ENCODE measurements around the gene SURF1.
"Not testable (repeated sequence)": the region's sequence is repeated elsewhere in the genome, so short reads cannot be mapped to it uniquely, and the experiment has no call there.

Gene SURF1

GRCh38 chr9:133356391-133357091 lies at the start of gene SURF1, which contains the start of gene SURF2:
TSS of gene SURF1 (minus strand) at chr9:133356487. CDS start at chr9:133356453, 34 bp downstream.
TSS of gene SURF2 (plus strand) at chr9:133356550. CDS start at chr9:133356593, 43 bp downstream.
- peak; percentile 95 for ATAC-seq (ENCODE audit: low read depth)
- peaks cover 17% of the 10 kb centered on the region for H3K4me1 Mint-ChIP-seq

GRCh38 chr9:133405508-133406438 lies 49.5 kb upstream of the SURF1 start:
- DNase-seq (ENCODE audit: low spot score in 2 of 2) (no peak), ATAC-seq (ENCODE audit: low read depth) (no peak)
- Mint-ChIP-seq H3K9me3 (no peaks in the 10 kb centered on the region), H3K4me3 (no peak overlapping the region), H3K27ac (no peak overlapping the region), H3K27me3 (no peaks in the 10 kb centered on the region), H3K4me1 (peaks cover 15% of the 10 kb centered on the region), H3K36me3 (peaks cover 19% of the 10 kb centered on the region)

More at GRCh38 chr9:133356391-133357091, at the start of gene SURF1, which contains the start of gene SURF2:
- Mint-ChIP-seq H3K36me3 (peaks cover 13% of the 10 kb centered on the region), H3K4me3 (peak within 1 kb of the TSS; percentile 91), H3K9me3 (no peaks in the 10 kb centered on the region), H3K27me3 (no peaks in the 10 kb centered on the region), H3K27ac (peak within 1 kb of the TSS; percentile 86)
- peak; percentile 81 to 82 for DNase-seq (ENCODE audit: low spot score in 2 of 2)

GRCh38 chr9:133404454-133405002 lies 48.2 kb upstream of the SURF1 start:
- Mint-ChIP-seq H3K27ac (no peak overlapping the region), H3K9me3 (no peaks in the 10 kb centered on the region), H3K27me3 (no peaks in the 10 kb centered on the region), H3K4me3 (no peak overlapping the region), H3K36me3 (peaks cover 13% of the 10 kb centered on the region), H3K4me1 (peaks cover 15% of the 10 kb centered on the region)
- ATAC-seq (ENCODE audit: low read depth) (no peak), DNase-seq (ENCODE audit: low spot score in 2 of 2) (no peak)

- Mint-ChIP-seq H3K27me3 (no peaks in the 10 kb centered on the region), H3K36me3 (peaks cover 13% of the 10 kb centered on the region), H3K4me1 (peaks cover 17% of the 10 kb centered on the region), H3K27ac (no peak overlapping the region), H3K4me3 (no peak overlapping the region), H3K9me3 (no peaks in the 10 kb centered on the region)
- peak; percentile 55 for ATAC-seq (ENCODE audit: low read depth)
- peak; percentile 45 to 46 for DNase-seq (ENCODE audit: low spot score in 2 of 2)
Measured at GRCh38 chr9:133403766-133404453, 47.6 kb upstream of the SURF1 start.

- Mint-ChIP-seq H3K9me3 (no peaks in the 10 kb centered on the region), H3K4me1 (peaks cover 17% of the 10 kb centered on the region), H3K4me3 (no peak overlapping the region), H3K27ac (no peak overlapping the region), H3K36me3 (peaks cover 13% of the 10 kb centered on the region), H3K27me3 (no peaks in the 10 kb centered on the region)
- DNase-seq (ENCODE audit: low spot score in 2 of 2) = no peak
- no peak for ATAC-seq (ENCODE audit: low read depth)
Measured at GRCh38 chr9:133402689-133403088, 46.4 kb upstream of the SURF1 start.

GRCh38 chr9:133401588-133401987 lies 45.3 kb upstream of the SURF1 start:
- H3K4me1 Mint-ChIP-seq = peaks cover 11% of the 10 kb centered on the region
- DNase-seq (ENCODE audit: low spot score in 2 of 2) (no peak), ATAC-seq (ENCODE audit: low read depth) (no peak)
- no peak overlapping the region for H3K4me3 Mint-ChIP-seq
- no peaks in the 10 kb centered on the region for H3K27me3 Mint-ChIP-seq
- H3K36me3 Mint-ChIP-seq = peaks cover 8% of the 10 kb centered on the region
- H3K27ac Mint-ChIP-seq = no peak overlapping the region
- H3K9me3 Mint-ChIP-seq = no peaks in the 10 kb centered on the region

GRCh38 chr9:133400292-133400691 lies 44.0 kb upstream of the SURF1 start:
- no peaks in the 10 kb centered on the region for H3K9me3 Mint-ChIP-seq

GRCh38 chr9:133397895-133398294 lies 41.6 kb upstream of the SURF1 start:
- Mint-ChIP-seq H3K4me3 (no peak overlapping the region), H3K36me3 (no peaks in the 10 kb centered on the region), H3K9me3 (no peaks in the 10 kb centered on the region), H3K4me1 (peaks cover 4% of the 10 kb centered on the region), H3K27ac (no peak overlapping the region), H3K27me3 (peaks cover 6% of the 10 kb centered on the region)
- DNase-seq (ENCODE audit: low spot score in 2 of 2) (no peak), ATAC-seq (ENCODE audit: low read depth) (no peak)

More at GRCh38 chr9:133400292-133400691, 44.0 kb upstream of the SURF1 start:
- DNase-seq (ENCODE audit: low spot score in 2 of 2) = no peak
- peaks cover 3% of the 10 kb centered on the region for H3K36me3 Mint-ChIP-seq
- no peak overlapping the region for H3K27ac Mint-ChIP-seq
- no peak for ATAC-seq (ENCODE audit: low read depth)
- no peaks in the 10 kb centered on the region for H3K27me3 Mint-ChIP-seq
- no peak overlapping the region for H3K4me3 Mint-ChIP-seq
- H3K4me1 Mint-ChIP-seq = peaks cover 9% of the 10 kb centered on the region

GRCh38 chr9:133397370-133397769 lies 41.1 kb upstream of the SURF1 start:
- ATAC-seq (ENCODE audit: low read depth) = no peak
- no peak for DNase-seq (ENCODE audit: low spot score in 2 of 2)
- Mint-ChIP-seq H3K4me1 (peaks cover 4% of the 10 kb centered on the region), H3K4me3 (no peak overlapping the region), H3K27ac (no peak overlapping the region), H3K27me3 (peaks cover 8% of the 10 kb centered on the region), H3K36me3 (no peaks in the 10 kb centered on the region), H3K9me3 (no peaks in the 10 kb centered on the region)

- H3K4me1 Mint-ChIP-seq = peaks cover 3% of the 10 kb centered on the region
- ATAC-seq (ENCODE audit: low read depth) = no peak
- no peak overlapping the region for H3K4me3 Mint-ChIP-seq
- no peaks in the 10 kb centered on the region for H3K36me3 Mint-ChIP-seq
- H3K27me3 Mint-ChIP-seq = peaks cover 11% of the 10 kb centered on the region
- no peak overlapping the region for H3K27ac Mint-ChIP-seq
- no peaks in the 10 kb centered on the region for H3K9me3 Mint-ChIP-seq
- DNase-seq (ENCODE audit: low spot score in 2 of 2) = no peak
Measured at GRCh38 chr9:133396952-133397351, 40.7 kb upstream of the SURF1 start.

- DNase-seq (ENCODE audit: low spot score in 2 of 2) (no peak), ATAC-seq (ENCODE audit: low read depth) (no peak)
- Mint-ChIP-seq H3K27ac (no peak overlapping the region), H3K4me3 (no peak overlapping the region), H3K9me3 (no peaks in the 10 kb centered on the region), H3K4me1 (peaks cover 2% of the 10 kb centered on the region), H3K36me3 (no peaks in the 10 kb centered on the region), H3K27me3 (peaks cover 17% of the 10 kb centered on the region)
Measured at GRCh38 chr9:133394687-133395271, 38.5 kb upstream of the SURF1 start.

- Mint-ChIP-seq H3K9me3 (no peaks in the 10 kb centered on the region), H3K27me3 (peaks cover 21% of the 10 kb centered on the region), H3K4me1 (no peaks in the 10 kb centered on the region), H3K27ac (no peak overlapping the region), H3K4me3 (no peak overlapping the region), H3K36me3 (no peaks in the 10 kb centered on the region)
- DNase-seq (ENCODE audit: low spot score in 2 of 2) (no peak), ATAC-seq (ENCODE audit: low read depth) (no peak)
Measured at GRCh38 chr9:133393399-133393798, 37.1 kb upstream of the SURF1 start.

GRCh38 chr9:133392308-133392707 lies 36.0 kb upstream of the SURF1 start:
- ATAC-seq (ENCODE audit: low read depth); H3K36me3 Mint-ChIP-seq; H3K27ac Mint-ChIP-seq; H3K9me3 Mint-ChIP-seq; H3K4me3 Mint-ChIP-seq; DNase-seq (ENCODE audit: low spot score in 2 of 2); H3K4me1 Mint-ChIP-seq: not testable (repeated sequence)
- H3K27me3 Mint-ChIP-seq = peaks cover 21% of the 10 kb centered on the region

Measured in memory B cell (primary cell).